ENCODE results near the gene KDM4B. TPM values are rescaled to one million over a fixed set of nuclear protein-coding genes. Genes with fewer than 3 reads are reported as not detected.

Gene KDM4B
- polyA plus RNA-seq, 1 experiment, result 7.7 TPM

DNA sequence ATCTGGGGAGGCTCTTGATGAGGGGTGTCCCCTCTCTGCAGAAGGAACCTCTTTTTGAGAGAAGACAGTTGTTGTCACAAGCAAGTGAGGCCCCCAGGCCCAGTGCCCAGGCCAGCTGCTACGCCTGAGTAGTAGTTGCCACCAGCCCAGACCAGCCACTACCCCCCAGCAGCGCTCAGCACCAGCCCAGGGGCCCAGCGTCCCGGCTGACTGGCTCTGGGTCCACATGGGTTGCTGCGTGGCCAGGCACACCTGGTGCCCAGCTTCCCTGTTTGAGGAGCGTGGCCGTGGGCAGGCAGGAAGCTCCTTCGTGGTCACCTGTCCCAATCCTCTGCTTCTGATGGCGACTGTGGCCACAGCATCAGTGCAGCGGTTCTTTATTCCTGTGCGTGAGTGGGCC is 84.7 kb downstream of the KDM4B start:
- no peak overlapping the region for H3K27ac ChIP-seq (ENCODE audit: low read depth, low read length)
- H3K4me3 ChIP-seq (ENCODE audit: low read depth, low read length), result no peak overlapping the region
- no peak for DNase-seq (ENCODE audit: low read depth, low spot score)
- ChIA-PET POLR2A (no interaction called here), CTCF (no interaction called here)
- H3K9me3 ChIP-seq (ENCODE audit: control insufficient read depth, insufficient read depth, low read length), result no peaks in the 10 kb centered on the region; the same call in 1 of the 2 replicates
- TF ChIP-seq, protein P1, sequence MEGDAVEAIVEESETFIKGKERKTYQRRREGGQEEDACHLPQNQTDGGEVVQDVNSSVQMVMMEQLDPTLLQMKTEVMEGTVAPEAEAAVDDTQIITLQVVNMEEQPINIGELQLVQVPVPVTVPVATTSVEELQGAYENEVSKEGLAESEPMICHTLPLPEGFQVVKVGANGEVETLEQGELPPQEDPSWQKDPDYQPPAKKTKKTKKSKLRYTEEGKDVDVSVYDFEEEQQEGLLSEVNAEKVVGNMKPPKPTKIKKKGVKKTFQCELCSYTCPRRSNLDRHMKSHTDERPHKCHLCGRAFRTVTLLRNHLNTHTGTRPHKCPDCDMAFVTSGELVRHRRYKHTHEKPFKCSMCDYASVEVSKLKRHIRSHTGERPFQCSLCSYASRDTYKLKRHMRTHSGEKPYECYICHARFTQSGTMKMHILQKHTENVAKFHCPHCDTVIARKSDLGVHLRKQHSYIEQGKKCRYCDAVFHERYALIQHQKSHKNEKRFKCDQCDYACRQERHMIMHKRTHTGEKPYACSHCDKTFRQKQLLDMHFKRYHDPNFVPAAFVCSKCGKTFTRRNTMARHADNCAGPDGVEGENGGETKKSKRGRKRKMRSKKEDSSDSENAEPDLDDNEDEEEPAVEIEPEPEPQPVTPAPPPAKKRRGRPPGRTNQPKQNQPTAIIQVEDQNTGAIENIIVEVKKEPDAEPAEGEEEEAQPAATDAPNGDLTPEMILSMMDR (IDR thresholded peaks at IDR 0.05; ENCODE audit: low read depth, low read length), result no peak
- no peaks in the 10 kb centered on the region for H3K27me3 ChIP-seq (ENCODE audit: control insufficient read depth, insufficient read depth, low read length)

DNA sequence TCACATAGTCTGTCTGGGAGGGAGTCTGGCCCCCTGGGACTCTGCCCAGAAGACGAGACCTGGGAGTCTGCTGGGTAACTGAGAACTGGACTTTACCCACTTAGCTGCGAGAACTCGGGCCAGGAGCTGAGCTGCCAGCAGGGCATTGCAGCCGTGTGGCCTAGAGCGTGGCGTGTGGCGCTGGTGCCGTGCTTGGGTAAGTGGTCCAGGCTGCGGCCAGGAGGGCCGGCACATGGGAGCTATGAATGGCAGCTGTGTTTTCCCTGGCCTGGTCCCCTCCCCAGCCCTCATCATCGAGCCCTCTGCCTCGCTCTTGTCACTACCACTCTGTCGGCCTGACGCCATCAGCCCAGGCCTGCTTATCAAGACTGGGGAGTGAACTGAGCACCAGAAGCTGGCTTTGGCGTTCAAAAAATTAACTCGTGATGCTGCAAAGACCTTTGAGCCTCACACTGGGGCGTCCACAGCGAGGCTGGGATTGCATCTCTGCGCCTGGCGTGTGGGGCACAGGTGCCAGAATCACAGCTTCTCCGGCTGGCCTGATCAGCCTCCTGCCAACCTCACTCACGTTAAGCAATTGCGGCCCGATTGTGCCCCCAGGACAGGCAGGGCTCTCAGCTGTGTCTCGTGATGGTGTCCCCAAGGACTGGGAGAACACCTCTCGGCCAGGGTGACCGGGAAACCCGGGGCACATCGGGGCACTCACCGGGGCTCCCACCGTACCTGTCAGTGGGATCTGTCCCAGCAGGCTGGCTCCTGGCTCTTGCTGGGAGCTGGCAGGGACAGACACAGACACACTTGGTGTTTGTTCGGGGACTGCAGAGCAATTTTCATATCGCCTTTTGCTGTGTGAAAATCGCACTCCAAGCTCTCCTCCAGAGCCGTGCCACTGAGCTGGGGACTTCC is 85.9 kb downstream of the KDM4B start:
- H3K9me3 ChIP-seq (ENCODE audit: control insufficient read depth, insufficient read depth, low read length), result no peaks in the 10 kb centered on the region; the same call in 1 of the 2 replicates
- ChIA-PET POLR2A (no interaction called here), CTCF (interaction anchor here (0.9 kb wide), 1 partner anchor 9 kb away, joined by 3 read pairs; no protein-coding TSS in a partner anchor)
- DNase-seq (ENCODE audit: low read depth, low spot score), result no peak
- no peak overlapping the region for H3K4me3 ChIP-seq (ENCODE audit: low read depth, low read length)
- no peak overlapping the region for H3K27ac ChIP-seq (ENCODE audit: low read depth, low read length)
- TF ChIP-seq, protein P1 (IDR thresholded peaks at IDR 0.05; ENCODE audit: low read depth, low read length), result no peak
- H3K27me3 ChIP-seq (ENCODE audit: control insufficient read depth, insufficient read depth, low read length), result no peaks in the 10 kb centered on the region

DNA sequence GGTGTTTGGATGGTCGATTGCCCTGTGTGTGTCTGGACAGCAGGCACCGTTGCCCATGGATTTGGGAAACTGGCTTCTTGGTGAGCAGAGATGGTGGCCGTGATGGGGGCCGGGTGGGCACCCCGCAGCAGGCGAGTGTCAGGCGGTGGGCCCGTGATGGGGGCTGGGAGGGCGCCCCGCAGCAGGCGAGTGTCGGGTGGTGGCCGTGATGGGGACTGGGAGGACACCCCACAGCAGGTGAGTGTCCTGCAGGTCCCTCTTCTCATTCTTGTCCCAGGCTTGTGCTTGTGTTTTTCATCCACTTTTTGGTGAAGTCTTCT is 86.5 kb downstream of the KDM4B start:
- Histone ChIP-seq H3K27ac (ENCODE audit: low read depth, low read length) (no peak overlapping the region), H3K4me3 (ENCODE audit: low read depth, low read length) (no peak overlapping the region), H3K9me3 (ENCODE audit: control insufficient read depth, insufficient read depth, low read length) (no peaks in the 10 kb centered on the region; the same call in 1 of the 2 replicates), H3K27me3 (ENCODE audit: control insufficient read depth, insufficient read depth, low read length) (no peaks in the 10 kb centered on the region)
- ChIA-PET POLR2A (no interaction called here), CTCF (no interaction called here)
- TF ChIP-seq, protein P1 (IDR thresholded peaks at IDR 0.05; ENCODE audit: low read depth, low read length), result no peak
- no peak for DNase-seq (ENCODE audit: low read depth, low spot score)

DNA sequence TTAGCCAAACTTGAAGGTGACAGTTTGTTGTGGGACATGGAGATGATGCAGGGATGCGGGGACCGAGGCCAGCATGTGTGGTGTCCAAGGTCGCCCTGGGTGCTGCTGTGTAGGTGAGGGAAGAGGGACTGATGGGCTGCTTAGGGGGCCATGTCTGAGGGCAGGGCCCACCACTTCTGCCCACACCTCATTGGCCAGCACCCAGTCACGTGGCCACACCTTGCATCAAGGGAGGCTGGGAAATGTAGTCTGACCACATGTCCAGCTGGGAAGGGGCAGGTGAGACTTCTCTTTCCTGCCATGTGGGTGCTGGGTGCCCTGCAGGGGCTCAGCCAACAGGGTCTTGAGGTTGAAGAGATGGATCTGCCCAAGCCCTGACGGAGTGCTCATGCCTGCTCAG is 88.9 kb downstream of the KDM4B start:
- TF ChIP-seq, protein P1 (IDR thresholded peaks at IDR 0.05; ENCODE audit: low read depth, low read length), result no peak
- Histone ChIP-seq H3K27me3 (ENCODE audit: control insufficient read depth, insufficient read depth, low read length) (no peaks in the 10 kb centered on the region), H3K27ac (ENCODE audit: low read depth, low read length) (no peak overlapping the region), H3K4me3 (ENCODE audit: low read depth, low read length) (no peak overlapping the region), H3K9me3 (ENCODE audit: control insufficient read depth, insufficient read depth, low read length) (peaks cover 9% of the 10 kb centered on the region)
- ChIA-PET POLR2A (no interaction called here), CTCF (no interaction called here)
- no peak for DNase-seq (ENCODE audit: low read depth, low spot score)

DNA sequence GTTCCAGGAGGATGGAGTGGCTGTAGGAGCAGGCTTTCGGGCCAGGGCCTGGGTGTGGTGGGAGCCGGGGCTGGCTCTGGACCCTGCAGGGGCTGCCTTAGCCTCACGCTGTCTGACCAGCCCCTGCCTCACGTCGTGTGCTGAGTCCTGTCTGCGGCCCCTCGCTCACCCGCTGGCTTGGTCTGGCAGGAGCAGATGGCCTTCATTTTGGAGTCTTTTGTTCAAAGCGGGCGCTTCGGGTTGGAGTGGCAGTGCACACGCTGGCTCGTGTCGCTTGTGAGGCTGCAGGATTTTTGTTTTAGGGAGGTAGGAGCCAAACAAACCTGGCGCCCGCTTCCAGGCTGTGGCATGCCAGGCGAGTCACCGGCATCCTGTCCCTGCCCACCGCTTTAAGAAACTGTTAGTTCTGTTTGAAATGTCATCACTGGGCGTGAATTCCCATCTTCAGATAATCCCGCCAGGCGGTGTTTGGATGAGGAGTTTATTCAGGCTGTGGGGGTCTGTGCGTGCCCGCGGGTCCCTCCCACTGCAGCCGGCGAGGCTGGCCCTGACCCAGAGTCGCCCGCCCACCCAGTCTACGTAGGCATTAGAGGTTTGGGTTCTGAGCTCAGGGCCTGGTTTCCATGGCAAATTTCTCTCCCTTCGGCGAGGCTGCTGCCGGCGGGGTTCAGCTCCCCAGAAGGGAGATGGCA is 89.8 kb downstream of the KDM4B start:
- no peak overlapping the region for H3K27ac ChIP-seq (ENCODE audit: low read depth, low read length)
- no peak for DNase-seq (ENCODE audit: low read depth, low spot score)
- H3K27me3 ChIP-seq (ENCODE audit: control insufficient read depth, insufficient read depth, low read length), result no peaks in the 10 kb centered on the region
- ChIA-PET POLR2A (no interaction called here), CTCF (interaction anchor here (0.6 to 1.5 kb wide), 2 partner anchors 10 to 198 kb away, joined by 3 to 4 read pairs; no protein-coding TSS in a partner anchor)
- peaks cover 9% of the 10 kb centered on the region for H3K9me3 ChIP-seq (ENCODE audit: control insufficient read depth, insufficient read depth, low read length)
- no peak overlapping the region for H3K4me3 ChIP-seq (ENCODE audit: low read depth, low read length)
- TF ChIP-seq, protein P1 (IDR thresholded peaks at IDR 0.05; ENCODE audit: low read depth, low read length), result no peak

All from AG04450 (cell line).